ENCODE results near the gene CCNK.

The CCNK gene

GRCh38 chr14:99538733-99539132 is 57.5 kb downstream of the CCNK start:
- DNase-seq, result no peak

GRCh38 chr14:99539491-99539890 is 58.3 kb downstream of the CCNK start:
- no peak for DNase-seq

- peak; percentile 90 for DNase-seq
These were observed 59.2 kb downstream of the CCNK start for GRCh38 chr14:99540196-99541032.

GRCh38 chr14:99541211-99541610 is 60.0 kb downstream of the CCNK start:
- no peak for DNase-seq

- peak; percentile 81 for DNase-seq
These were observed 60.7 kb downstream of the CCNK start for GRCh38 chr14:99541677-99542470.

- DNase-seq, result no peak
These were observed 61.4 kb downstream of the CCNK start for GRCh38 chr14:99542566-99542965.

GRCh38 chr14:99543370-99543769 is 62.2 kb downstream of the CCNK start:
- DNase-seq, result no peak

GRCh38 chr14:99543985-99544384 is 62.8 kb downstream of the CCNK start:
- no peak for DNase-seq

GRCh38 chr14:99544991-99545390 is 63.8 kb downstream of the CCNK start:
- no peak for DNase-seq

- no peak for DNase-seq
These were observed 64.4 kb downstream of the CCNK start for GRCh38 chr14:99545586-99545985.

GRCh38 chr14:99546234-99546879 is 65.1 kb downstream of the CCNK start:
- peak; percentile 85 for DNase-seq

GRCh38 chr14:99548255-99548654 is 67.0 kb downstream of the CCNK start:
- no peak for DNase-seq

GRCh38 chr14:99548871-99549515 is 67.8 kb downstream of the CCNK start:
- no peak for DNase-seq

GRCh38 chr14:99549684-99550083 is 68.5 kb downstream of the CCNK start:
- no peak for DNase-seq

GRCh38 chr14:99550387-99550992 is 69.3 kb downstream of the CCNK start:
- no peak for DNase-seq

- DNase-seq, result no peak
These were observed 70.1 kb downstream of the CCNK start for GRCh38 chr14:99551034-99551922.

GRCh38 chr14:99552021-99552553 is 70.9 kb downstream of the CCNK start:
- no peak for DNase-seq

GRCh38 chr14:99552572-99553216 is 71.5 kb downstream of the CCNK start:
- no peak for DNase-seq

GRCh38 chr14:99554184-99554583 is 73.0 kb downstream of the CCNK start:
- DNase-seq, result no peak

GRCh38 chr14:99554757-99555531 is 73.7 kb downstream of the CCNK start:
- no peak for DNase-seq
